Osteocyte (in vitro differentiated cells): Measurements from ENCODE around the gene ZNF423. TPM values are rescaled to one million over a fixed set of nuclear protein-coding genes. Genes with fewer than 3 reads are reported as not detected.

Source experiments
- DNase-seq: peaks from one replicate; pipeline ENCODE4 v3.0.0; 2021; ENCODE audit warnings: mixed read lengths; ENCODE audit not compliant: unreplicated experiment; ENCODE audit errors: extremely low spot score
- H3K27ac Mint-ChIP-seq: one replicate; pipeline ENCODE4 v1.8.0; 2021; ENCODE audit warnings: mild to moderate bottlenecking, mixed read lengths; ENCODE audit not compliant: unreplicated experiment
- H3K27me3 Mint-ChIP-seq: one replicate; pipeline ENCODE4 v1.8.0; 2021; ENCODE audit warnings: mixed read lengths; ENCODE audit not compliant: unreplicated experiment
- H3K36me3 Mint-ChIP-seq: one replicate; pipeline ENCODE4 v1.8.0; 2021; ENCODE audit warnings: mixed read lengths; ENCODE audit not compliant: unreplicated experiment
- H3K4me1 Mint-ChIP-seq: one replicate; pipeline ENCODE4 v1.8.0; 2021; ENCODE audit warnings: mixed read lengths; ENCODE audit not compliant: unreplicated experiment
- H3K4me3 Mint-ChIP-seq: one replicate; pipeline ENCODE4 v1.8.0; 2021; ENCODE audit warnings: mild to moderate bottlenecking, moderate library complexity, mixed read lengths; ENCODE audit not compliant: unreplicated experiment
- H3K9me3 Mint-ChIP-seq: one replicate; pipeline ENCODE4 v1.8.0; 2021; ENCODE audit warnings: mixed read lengths; ENCODE audit not compliant: unreplicated experiment
- CTCF ChIP-seq: fragments of 200-600 bp; sonication (generic); IDR thresholded peaks from 2 replicates; pipeline ENCODE4 v1.5.0; 2021; ENCODE audit warnings: antibody characterized with exemption, mild to moderate bottlenecking, moderate library complexity
- total RNA-seq: library from RNA; stranded (reverse); gene quantifications from 2 replicates; pipeline ENCODE4 v1.2.1, GENCODE V29; 2021

Gene ZNF423
- total RNA-seq, 1 donor from 2014 or later, result 25.1 TPM

- H3K27me3 Mint-ChIP-seq, result peaks cover 2% of the 10 kb centered on the region
- no peaks in the 10 kb centered on the region for H3K9me3 Mint-ChIP-seq
- H3K27ac Mint-ChIP-seq, result no peak overlapping the region
- peaks cover 16% of the 10 kb centered on the region for H3K4me1 Mint-ChIP-seq
- H3K36me3 Mint-ChIP-seq, result no peaks in the 10 kb centered on the region
- no peak for TF ChIP-seq CTCF
- no peak for DNase-seq
- H3K4me3 Mint-ChIP-seq, result no peak overlapping the region
Observed at GRCh38 chr16:49602976-49603310, 253.0 kb downstream of the ZNF423 start.

GRCh38 chr16:49602201-49602975 is 253.5 kb downstream of the ZNF423 start:
- Mint-ChIP-seq H3K9me3 (no peaks in the 10 kb centered on the region), H3K4me3 (no peak overlapping the region), H3K4me1 (peaks cover 19% of the 10 kb centered on the region), H3K27ac (no peak overlapping the region), H3K36me3 (no peaks in the 10 kb centered on the region), H3K27me3 (peaks cover 2% of the 10 kb centered on the region)
- no peak for TF ChIP-seq CTCF
- peak; percentile 81 for DNase-seq

GRCh38 chr16:49601576-49601975 is 254.3 kb downstream of the ZNF423 start:
- no peak for TF ChIP-seq CTCF
- H3K36me3 Mint-ChIP-seq, result no peaks in the 10 kb centered on the region
- no peak overlapping the region for H3K27ac Mint-ChIP-seq
- no peak overlapping the region for H3K4me3 Mint-ChIP-seq
- H3K27me3 Mint-ChIP-seq, result peaks cover 2% of the 10 kb centered on the region
- H3K4me1 Mint-ChIP-seq, result peaks cover 19% of the 10 kb centered on the region
- no peaks in the 10 kb centered on the region for H3K9me3 Mint-ChIP-seq
- DNase-seq, result peak; percentile 57

GRCh38 chr16:49600976-49601375 is 254.9 kb downstream of the ZNF423 start:
- Mint-ChIP-seq H3K27me3 (no peaks in the 10 kb centered on the region), H3K4me1 (peaks cover 24% of the 10 kb centered on the region), H3K9me3 (no peaks in the 10 kb centered on the region), H3K4me3 (no peak overlapping the region), H3K27ac (no peak overlapping the region), H3K36me3 (no peaks in the 10 kb centered on the region)
- peak; percentile 30 for DNase-seq
- TF ChIP-seq CTCF, result no peak

- no peak for TF ChIP-seq CTCF
- Mint-ChIP-seq H3K4me1 (peaks cover 27% of the 10 kb centered on the region), H3K27ac (no peak overlapping the region), H3K9me3 (no peaks in the 10 kb centered on the region), H3K4me3 (no peak overlapping the region), H3K36me3 (no peaks in the 10 kb centered on the region), H3K27me3 (no peaks in the 10 kb centered on the region)
- DNase-seq, result peak; percentile 53
Observed at GRCh38 chr16:49600536-49600935, 255.4 kb downstream of the ZNF423 start.
